PC-3 (cell line): ENCODE data around the gene POMC. TPM values are rescaled to one million over a fixed set of nuclear protein-coding genes. Genes with fewer than 3 reads are reported as not detected.

Experiments
- ATAC-seq: fragments of 200-7000 bp; cut with Tn5 transposase; 2 replicates; pipeline ENCODE4 v1.9.1; 2020; ENCODE audit warnings: mild to moderate bottlenecking, moderate library complexity
- BruUV-seq: library from RNA; stranded (reverse); fragments of 400-500 nt; replicated peaks from 2 replicates; lab custom pipeline; 2021; lab: Mats Ljungman, UMichigan
- CTCF ChIA-PET: fragments of 300-600 bp; sonication (Branson Sonifier 250); formaldehyde crosslinking; loops from one replicate; lab custom pipeline; 2022; ENCODE audit warnings: antibody characterized with exemption; lab: Charles Lee
- POLR2A ChIA-PET: fragments of 300-600 bp; sonication (Branson Sonifier 250); formaldehyde crosslinking; loops from one replicate; lab custom pipeline; 2022; ENCODE audit warnings: antibody characterized with exemption; ENCODE audit not compliant: unreplicated experiment; lab: Charles Lee
- DNase-seq: peaks from one replicate; pipeline ENCODE4 v3.0.0-alpha.2; 2015
- H2AFZ ChIP-seq: fragments of 300-600 bp; sonication (generic); 2 replicates; pipeline ENCODE4 v1.6.0; 2016; ENCODE audit warnings: antibody characterized with exemption, low read length
- H3F3A ChIP-seq: fragments of 300-600 bp; sonication (generic); one replicate; pipeline ENCODE4 v1.6.0; 2017; ENCODE audit warnings: antibody characterized with exemption, low read length, control low read depth, mild to moderate bottlenecking; ENCODE audit not compliant: unreplicated experiment
- H3K27ac ChIP-seq: fragments of 300-600 bp; sonication (generic); 2 replicates; pipeline ENCODE4 v1.5.1; 2016; ENCODE audit warnings: mild to moderate bottlenecking, low read length
- H3K27me3 ChIP-seq: fragments of 300-600 bp; sonication (generic); 2 replicates; pipeline ENCODE4 v1.6.1; 2016; ENCODE audit warnings: low read length, mixed read lengths
- H3K36me3 ChIP-seq: fragments of 300-600 bp; sonication (generic); 2 replicates; pipeline ENCODE4 v1.6.1; 2016; ENCODE audit warnings: low read depth, mixed run types, low read length, mixed read lengths
- H3K4me1 ChIP-seq: fragments of 300-600 bp; sonication (generic); 2 replicates; pipeline ENCODE4 v1.5.1; 2016; ENCODE audit warnings: low read length; ENCODE audit not compliant: insufficient read depth
- H3K4me2 ChIP-seq: fragments of 300-600 bp; sonication (generic); 2 replicates; pipeline ENCODE4 v1.6.0; 2016; ENCODE audit warnings: low read length
- H3K4me3 ChIP-seq: fragments of 300-600 bp; sonication (generic); 2 replicates; pipeline ENCODE4 v1.5.1; 2016; ENCODE audit warnings: mild to moderate bottlenecking, low read length, mixed read lengths
- H3K79me2 ChIP-seq: fragments of 300-600 bp; sonication (generic); 2 replicates; pipeline ENCODE4 v1.6.1; 2017; ENCODE audit warnings: low read length, mixed read lengths
- H3K9ac ChIP-seq: fragments of 300-600 bp; sonication (generic); 2 replicates; pipeline ENCODE4 v1.6.0; 2016; ENCODE audit warnings: mild to moderate bottlenecking, low read length
- H3K9me2 ChIP-seq: fragments of 300-600 bp; sonication (generic); replicated peaks from 2 replicates; pipeline ENCODE4 v1.6.1; 2016; ENCODE audit warnings: mixed run types, low read length, mixed read lengths
- H3K9me3 ChIP-seq: fragments of 300-600 bp; sonication (generic); 2 replicates; pipeline ENCODE4 v1.6.1; 2016; ENCODE audit warnings: low read length, mixed read lengths
- H4K20me1 ChIP-seq: fragments of 300-600 bp; sonication (generic); 2 replicates; pipeline ENCODE4 v1.6.1; 2016; ENCODE audit warnings: low read length, mixed read lengths
- CTCF ChIP-seq: fragments of 300-600 bp; sonication (generic); conservative IDR thresholded peaks from 2 replicates; pipeline ENCODE4 v1.5.1; 2017; ENCODE audit warnings: antibody characterized with exemption, low read depth, mild to moderate bottlenecking, low read length
- EZH2 ChIP-seq: fragments of 300-600 bp; sonication (generic); IDR thresholded peaks from one replicate; pipeline ENCODE4 v1.6.1; 2017; ENCODE audit warnings: antibody characterized with exemption, mild to moderate bottlenecking, low read length; ENCODE audit not compliant: unreplicated experiment
- EZH2phosphoT487 ChIP-seq: fragments of 300-600 bp; sonication (generic); IDR thresholded peaks from 2 replicates; pipeline ENCODE4 v1.6.1; 2018; ENCODE audit warnings: mild to moderate bottlenecking, antibody characterized with exemption, low read length, borderline replicate concordance
- intact Hi-C: fragments of 100-400 bp; cut with micrococcal nuclease; formaldehyde crosslinking; loops from 2 replicates; pipeline ENCODE4 v1.9.0; 2023
- total RNA-seq: library from RNA; depleted of rRNA; stranded (reverse); fragments of >200 nt; gene quantifications from 2 replicates; pipeline ENCODE4 v1.2.3, GENCODE V29; 2014

The POMC gene
- total RNA-seq, 1 experiment from 2014 or later, result not detected

DNA sequence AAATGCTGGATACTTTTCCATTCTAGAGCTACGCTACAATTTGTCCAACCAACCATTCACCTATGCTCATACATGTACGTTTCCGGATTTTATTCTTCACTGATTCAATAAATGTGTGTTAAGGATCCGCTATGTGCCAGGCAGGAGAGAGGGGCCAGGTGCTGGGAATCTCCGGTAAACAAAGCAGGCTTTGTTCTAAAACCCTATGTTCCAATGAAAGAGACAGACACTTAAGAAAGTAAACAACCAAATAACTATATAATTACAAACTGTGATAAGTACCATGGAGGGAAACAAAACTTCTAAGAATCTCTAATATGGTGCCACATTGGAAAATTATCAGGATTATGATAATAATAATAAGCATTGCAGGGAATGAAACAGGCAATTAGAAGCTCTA lies 22.2 kb upstream of the POMC start:
- no TSS peak for BruUV-seq
- intact Hi-C loops, result no loop called here
- CTCF ChIA-PET, result no interaction called here

DNA sequence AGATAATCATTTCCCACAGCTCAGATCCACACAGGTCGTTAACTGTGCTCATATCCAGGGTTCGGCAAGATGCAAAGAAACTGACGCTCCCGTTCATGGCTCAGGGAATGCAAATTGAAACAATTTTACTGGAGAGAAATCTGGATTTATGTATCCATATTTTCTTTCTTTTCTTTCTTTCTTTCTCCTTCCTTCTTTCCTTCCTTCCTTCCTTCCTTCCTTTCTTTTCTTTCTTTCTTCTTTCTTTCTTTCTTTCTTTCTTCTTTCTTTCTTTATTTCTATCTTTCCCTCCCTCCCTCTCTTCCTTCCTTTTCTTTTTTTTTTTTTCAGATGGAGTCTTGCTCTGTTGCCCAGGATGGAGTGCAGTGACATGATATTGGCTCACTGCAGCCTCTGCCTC lies 20.0 kb upstream of the POMC start:
- Histone ChIP-seq H3K9ac (no peak overlapping the region), H3K27ac (no peak overlapping the region), H3F3A (no peaks in the 10 kb centered on the region), H3K9me2 (no peaks in the 10 kb centered on the region), H3K4me1 (no peaks in the 10 kb centered on the region; the same call in 1 of the 2 replicates), H3K36me3 (no peaks in the 10 kb centered on the region), H3K4me3 (no peak overlapping the region), H3K79me2 (no peaks in the 10 kb centered on the region), H3K4me2 (no peak overlapping the region), H3K9me3 (no peaks in the 10 kb centered on the region), H3K27me3 (no peaks in the 10 kb centered on the region), H4K20me1 (no peaks in the 10 kb centered on the region), H2AFZ (no peak overlapping the region)
- intact Hi-C loops, result no loop called here
- ATAC-seq (no peak), DNase-seq (no peak)
- POLR2A ChIA-PET, result no interaction called here
- CTCF ChIA-PET, result no interaction called here
- BruUV-seq, result no TSS peak
- no peak for TF ChIP-seq EZH2
- TF ChIP-seq CTCF, result no peak
- TF ChIP-seq EZH2phosphoT487, result no peak

More for the DNA sequence above, 22.2 kb upstream of the POMC start:
- no peaks in the 10 kb centered on the region for H3K27me3 ChIP-seq
- no peaks in the 10 kb centered on the region for H3K9me2 ChIP-seq
- H3K9me3 ChIP-seq, result no peaks in the 10 kb centered on the region
- no peak overlapping the region for H3K4me3 ChIP-seq
- no peaks in the 10 kb centered on the region for H3K36me3 ChIP-seq
- H3K9ac ChIP-seq, result no peak overlapping the region
- H3K4me1 ChIP-seq, result no peaks in the 10 kb centered on the region
- H2AFZ ChIP-seq, result no peak overlapping the region
- no peak for TF ChIP-seq CTCF
- no peak for TF ChIP-seq EZH2phosphoT487
- no peak for TF ChIP-seq EZH2
- H3K4me2 ChIP-seq, result no peak overlapping the region
- H3F3A ChIP-seq, result no peaks in the 10 kb centered on the region
- H4K20me1 ChIP-seq, result no peaks in the 10 kb centered on the region
- ATAC-seq (no peak), DNase-seq (no peak)
- no peaks in the 10 kb centered on the region for H3K79me2 ChIP-seq
- POLR2A ChIA-PET, result no interaction called here
- H3K27ac ChIP-seq, result no peak overlapping the region

GRCh38 chr2:25187729-25188350 lies 19.5 kb upstream of the POMC start:
- BruUV-seq, result no TSS peak
- Histone ChIP-seq H3K4me1 (no peaks in the 10 kb centered on the region; the same call in 1 of the 2 replicates), H3K4me3 (no peak overlapping the region), H3K27me3 (no peaks in the 10 kb centered on the region), H3K4me2 (no peak overlapping the region), H3K36me3 (no peaks in the 10 kb centered on the region), H4K20me1 (no peaks in the 10 kb centered on the region), H3K9ac (no peak overlapping the region), H2AFZ (no peak overlapping the region), H3K9me3 (no peaks in the 10 kb centered on the region), H3F3A (no peaks in the 10 kb centered on the region), H3K79me2 (no peaks in the 10 kb centered on the region), H3K9me2 (no peaks in the 10 kb centered on the region), H3K27ac (no peak overlapping the region)
- no peak for TF ChIP-seq CTCF
- TF ChIP-seq EZH2, result no peak
- TF ChIP-seq EZH2phosphoT487, result no peak
- DNase-seq, result no peak
- no peak for ATAC-seq
- intact Hi-C loops, result no loop called here
- CTCF ChIA-PET, result no interaction called here
- POLR2A ChIA-PET, result no interaction called here
